ENCODE results near the gene BTN2A1. TPM values are rescaled to one million over a fixed set of nuclear protein-coding genes. Genes with fewer than 3 reads are reported as not detected.

Gene BTN2A1
- total RNA-seq, 4 donors from 2014 or later: 17.9 to 22.9 (median 21.4) TPM

GRCh38 chr6:26440977-26441358, 16.8 kb upstream of the BTN2A1 start:
- H3K27ac ChIP-seq (replicated peaks in 1 of 4): peak overlapping the region; percentile 79 to 87 (median 80)

GRCh38 chr6:26441977-26442376, 15.8 kb upstream of the BTN2A1 start:
- Histone ChIP-seq H3K4me1 (peaks cover 6 to 26% (median 17%) of the 10 kb centered on the region in 4 donors), H3K36me3 (peaks cover 0 to 27% (median 0%) of the 10 kb centered on the region in 4 donors), H3K27me3 (no peaks in the 10 kb centered on the region), H3K4me3 (peak overlapping the region in 3 of 4 donors; percentile 17 to 56 (median 21)), H3K9me3 (no peaks in the 10 kb centered on the region), H3K27ac (replicated peaks in 1 of 4) (no peak overlapping the region)
- intact Hi-C loops (cut with DNase I): no loop called here
- whole genome bisulfite sequencing: 61% methylated on average over 5 of the region's 5 CpGs
- TF ChIP-seq EP300 (IDR thresholded peaks at IDR 0.05) (no peak), POLR2A (IDR thresholded peaks at IDR 0.05; ENCODE audit: low read depth) (no peak), POLR2AphosphoS5 (IDR thresholded peaks at IDR 0.05) (no peak), CTCF (IDR thresholded peaks at IDR 0.05) (no peak)
- DNase-seq (ENCODE audit: extremely low spot score): no peak

More at GRCh38 chr6:26440977-26441358, 16.8 kb upstream of the BTN2A1 start:
- no peak for TF ChIP-seq CTCF (IDR thresholded peaks at IDR 0.05)
- no peaks in the 10 kb centered on the region for H3K27me3 ChIP-seq
- H3K4me1 ChIP-seq: peaks cover 6 to 26% (median 17%) of the 10 kb centered on the region in 4 donors
- H3K9me3 ChIP-seq: no peaks in the 10 kb centered on the region
- intact Hi-C loops (cut with DNase I): no loop called here
- peak overlapping the region; percentile 54 to 66 (median 57) for H3K4me3 ChIP-seq
- WGBS: 31% methylated on average over 2 of the region's 2 CpGs
- no peak for DNase-seq (ENCODE audit: extremely low spot score)
- peaks cover 0 to 18% (median 0%) of the 10 kb centered on the region in 4 donors for H3K36me3 ChIP-seq

GRCh38 chr6:26445934-26446667, 11.7 kb upstream of the BTN2A1 start:
- Histone ChIP-seq H3K4me1 (peaks cover 0 to 11% (median 6%) of the 10 kb centered on the region in 4 donors), H3K4me3 (no peak overlapping the region), H3K27ac (replicated peaks in 1 of 4) (no peak overlapping the region), H3K9me3 (no peaks in the 10 kb centered on the region), H3K36me3 (peaks cover 0 to 60% (median 7%) of the 10 kb centered on the region in 4 donors), H3K27me3 (no peaks in the 10 kb centered on the region)
- intact Hi-C loops (cut with DNase I): no loop called here
- no peak for TF ChIP-seq EP300 (IDR thresholded peaks at IDR 0.05)
- TF ChIP-seq POLR2AphosphoS5 (IDR thresholded peaks at IDR 0.05): no peak
- TF ChIP-seq POLR2A (IDR thresholded peaks at IDR 0.05; ENCODE audit: low read depth): no peak
- TF ChIP-seq CTCF (IDR thresholded peaks at IDR 0.05): no peak
- 87% methylated on average over 5 of the region's 5 CpGs for WGBS
- DNase-seq (ENCODE audit: extremely low spot score): no peak

GRCh38 chr6:26447257-26447656, 10.5 kb upstream of the BTN2A1 start:
- H3K9me3 ChIP-seq: no peaks in the 10 kb centered on the region
- WGBS: 96% methylated on average over 4 of the region's 5 CpGs
- no peak overlapping the region for H3K4me3 ChIP-seq
- DNase-seq (ENCODE audit: extremely low spot score): no peak
- peaks cover 0 to under 1% (median under 1%) of the 10 kb centered on the region in 4 donors for H3K4me1 ChIP-seq
- TF ChIP-seq POLR2A (IDR thresholded peaks at IDR 0.05; ENCODE audit: low read depth) (no peak), CTCF (IDR thresholded peaks at IDR 0.05) (no peak), POLR2AphosphoS5 (IDR thresholded peaks at IDR 0.05) (no peak), EP300 (IDR thresholded peaks at IDR 0.05) (no peak)
- no peak overlapping the region for H3K27ac ChIP-seq (replicated peaks in 1 of 4)
- H3K36me3 ChIP-seq: peaks cover 0 to 62% (median 7%) of the 10 kb centered on the region in 4 donors
- intact Hi-C loops (cut with DNase I): no loop called here
- H3K27me3 ChIP-seq: no peaks in the 10 kb centered on the region
